Heart left ventricle (tissue), 13 donors: ENCODE results near the gene POC1A.

Experiments
- CTCF ChIP-seq, 12 donors: fragments of 200-600 bp; sonication (generic) in 4 of 12; IDR thresholded peaks; one replicate each; pipeline versions ENCODE4 v1.5.0 to v1.8.0; 2018 to 2022; ENCODE audit warnings: antibody characterized with exemption in 12 of 12, mild to moderate bottlenecking in 5 of 12
- POLR2A ChIP-seq, 2 donors: fragments of 450-650 bp; IDR thresholded peaks; one replicate each; pipeline ENCODE4 v1.6.1; 2017; ENCODE audit warnings: antibody characterized with exemption in 2 of 2, mild to moderate bottlenecking in 2 of 2, moderate library complexity in 2 of 2
- donor health status: ischemic (EF 13 %, LVEDD 7.1; RV severe dilation, severe dysfunction).
- donor health status: DM: no; HTN: yes; CAD: no.
- donor health status: DM: no; HTN: no; CAD: no.
- donor health status: ischemic (EF 25% LVEDD 6.9; RV normal size, moderate dysfunction).
- donor health status: ischemic (EF 25% LVEDD 5.7; RV mildly dilated, moderate dysfunction).
- donor health status: ischemic (EF 35%, LVEDD 5.7; RV mildly dilated, moderate dysfunction).
- donor health status: nonischemic (EF 11% LVEDD 7.7; RV severe dilation, severe dysfunction).
- donor health status: DM: yes; HTN: yes; CAD: no.
- donor health status: PGD.
- donor health status: ischemic (EF 29% LVEDD 5.4; RV normal size, mild dysfunction).
- donor health status: nonischemic (EF 23%, LVEDD 6.1; RV moderate dilation, normal function).

- no peak for TF ChIP-seq CTCF (IDR thresholded peaks at IDR 0.05)
- TF ChIP-seq POLR2A (IDR thresholded peaks at IDR 0.05): no peak
Measured at GRCh38 chr3:52049503-52049902, 104.7 kb downstream of the POC1A start.
